Gastroesophageal sphincter (tissue), 4 donors: Measurements from ENCODE around the gene CREB1. TPM values are rescaled to one million over a fixed set of nuclear protein-coding genes. Genes with fewer than 3 reads are reported as not detected.

ENCODE experiments used
- ATAC-seq: fragments of 150-250 bp; one replicate; pipeline ENCODE4 v1.9.1; 2016; ENCODE audit warnings: mild to moderate bottlenecking, moderate library complexity
- H3K27ac ChIP-seq, 4 donors: fragments of 200-600 bp; sonication (generic) in 3 of 4; 1 replicate in 3 of 4; 2 replicates in 1 of 4; pipeline ENCODE4 v1.5.1; 2016 to 2019
- H3K27me3 ChIP-seq: fragments of 200-600 bp; sonication (generic); one replicate; pipeline ENCODE4 v1.5.1; 2019
- H3K36me3 ChIP-seq, 2 donors: fragments of 200-600 bp; sonication (generic); one replicate each; pipeline ENCODE4 v1.5.1; 2019; ENCODE audit warnings: control low read depth in 1 of 2
- H3K4me1 ChIP-seq, 3 donors: fragments of 200-600 bp; sonication (generic); 1 replicate in 2 of 3; 2 replicates in 1 of 3; pipeline ENCODE4 v1.5.1; 2016 to 2019; ENCODE audit warnings: control low read depth in 2 of 3
- H3K4me3 ChIP-seq, 2 donors: fragments of 200-600 bp; sonication (generic); one replicate each; pipeline ENCODE4 v1.5.1; 2019; ENCODE audit warnings: mild to moderate bottlenecking in 1 of 2, moderate library complexity in 1 of 2
- H3K9me3 ChIP-seq, 3 donors: fragments of 200-600 bp; sonication (generic); one replicate each; pipeline ENCODE4 v1.5.1; 2017 to 2019; ENCODE audit warnings: control low read depth in 2 of 3
- CTCF ChIP-seq, 4 experiments: fragments of 200-600 bp in 2 of 4; fragments of 450-650 bp in 2 of 4; sonication (generic) in 1 of 4; IDR thresholded peaks; one replicate each; pipeline ENCODE4 v1.5.1; 2017 to 2019; ENCODE audit warnings: antibody characterized with exemption in 4 of 4, mild to moderate bottlenecking in 2 of 4, moderate library complexity in 2 of 4
- EP300 ChIP-seq: sonication (generic); formaldehyde crosslinking; IDR thresholded peaks from one replicate; pipeline ENCODE4 v1.6.1; 2017; ENCODE audit warnings: antibody characterized with exemption, mild to moderate bottlenecking
- POLR2A ChIP-seq, 2 donors: fragments of 450-650 bp; IDR thresholded peaks; one replicate each; pipeline ENCODE4 v1.6.1; 2017; ENCODE audit warnings: antibody characterized with exemption in 2 of 2, mild to moderate bottlenecking in 2 of 2, moderate library complexity in 1 of 2
- POLR2AphosphoS5 ChIP-seq: sonication (generic); formaldehyde crosslinking; IDR thresholded peaks from one replicate; pipeline ENCODE4 v1.6.1; 2017; ENCODE audit warnings: antibody characterized with exemption
- WGBS, 2 donors: methylation state at CpG; one replicate each; pipeline ENCODE4 v1.1.5; 2018; ENCODE audit warnings: low coverage in 1 of 2; 5-methylcytosine and 5-hydroxymethylcytosine counted together
- total RNA-seq, 4 donors: library from RNA; depleted of rRNA; stranded (reverse); fragments of >200 nt; gene quantifications; one replicate each; pipeline ENCODE4 v1.1.0, GENCODE V29; 2016

Gene CREB1
- total RNA-seq, 4 donors from 2014 or later: 46.0 to 60.2 (median 57.5) TPM

- Histone ChIP-seq H3K27me3 (no peaks in the 10 kb centered on the region), H3K36me3 (no peaks in the 10 kb centered on the region), H3K4me3 (no peak overlapping the region), H3K9me3 (no peaks in the 10 kb centered on the region), H3K27ac (no peak overlapping the region), H3K4me1 (peaks cover 0 to 56% (median 0%) of the 10 kb centered on the region in 3 donors)
- ATAC-seq: no peak
- TF ChIP-seq EP300 (no peak), POLR2A (IDR thresholded peaks at IDR 0.05) (no peak), POLR2AphosphoS5 (no peak), CTCF (IDR thresholded peaks at IDR 0.05) (no peak)
- WGBS, 2 donors: 83 to 90% methylated on average over 2 of the region's 2 CpGs
Observed at GRCh38 chr2:207539470-207539869, 9.7 kb downstream of the CREB1 start.

- ATAC-seq: no peak
- no peak for TF ChIP-seq CTCF (IDR thresholded peaks at IDR 0.05)
- no peak for TF ChIP-seq POLR2AphosphoS5
- no peak for TF ChIP-seq EP300
- no peak for TF ChIP-seq POLR2A (IDR thresholded peaks at IDR 0.05)
- H3K27me3 ChIP-seq: no peaks in the 10 kb centered on the region
- peaks cover 0 to 47% (median 0%) of the 10 kb centered on the region in 3 donors for H3K4me1 ChIP-seq
- H3K9me3 ChIP-seq: no peaks in the 10 kb centered on the region
- H3K4me3 ChIP-seq: no peak overlapping the region
- H3K27ac ChIP-seq: no peak overlapping the region
- no peaks in the 10 kb centered on the region for H3K36me3 ChIP-seq
- WGBS, 2 donors: 83 to 90% methylated on average over 1 to 2 of the region's 2 CpGs
Observed at GRCh38 chr2:207540431-207540830, 10.7 kb downstream of the CREB1 start.

GRCh38 chr2:207541933-207542332 lies 12.2 kb downstream of the CREB1 start:
- no peaks in the 10 kb centered on the region for H3K36me3 ChIP-seq
- no peaks in the 10 kb centered on the region for H3K9me3 ChIP-seq
- TF ChIP-seq CTCF (IDR thresholded peaks at IDR 0.05): no peak
- no peak for TF ChIP-seq POLR2A (IDR thresholded peaks at IDR 0.05)
- no peak for TF ChIP-seq POLR2AphosphoS5
- TF ChIP-seq EP300: no peak
- ATAC-seq: no peak
- H3K27me3 ChIP-seq: no peaks in the 10 kb centered on the region
- H3K4me1 ChIP-seq: peaks cover 0 to 43% (median 0%) of the 10 kb centered on the region in 3 donors
- 100% methylated on average over 2 of the region's 2 CpGs for WGBS, 2 donors
- H3K4me3 ChIP-seq: no peak overlapping the region
- no peak overlapping the region for H3K27ac ChIP-seq

- no peak for ATAC-seq
- WGBS, 2 donors: 86 to 94% methylated on average over 3 of the region's 3 CpGs
- Histone ChIP-seq H3K27ac (no peak overlapping the region), H3K36me3 (no peaks in the 10 kb centered on the region), H3K27me3 (no peaks in the 10 kb centered on the region), H3K9me3 (no peaks in the 10 kb centered on the region), H3K4me1 (peaks cover 0 to 33% (median 0%) of the 10 kb centered on the region in 3 donors), H3K4me3 (no peak overlapping the region)
- no peak for TF ChIP-seq EP300
- TF ChIP-seq CTCF (IDR thresholded peaks at IDR 0.05): no peak
- no peak for TF ChIP-seq POLR2AphosphoS5
- no peak for TF ChIP-seq POLR2A (IDR thresholded peaks at IDR 0.05)
Observed at GRCh38 chr2:207543272-207543671, 13.5 kb downstream of the CREB1 start.

GRCh38 chr2:207546822-207547221 lies 17.1 kb downstream of the CREB1 start:
- no peak overlapping the region for H3K4me3 ChIP-seq
- peaks cover 9 to 51% (median 11%) of the 10 kb centered on the region in 3 donors for H3K4me1 ChIP-seq
- peak; percentile 57 for ATAC-seq
- no peak for TF ChIP-seq CTCF (IDR thresholded peaks at IDR 0.05)
- peak; percentile 16 for TF ChIP-seq POLR2AphosphoS5
- TF ChIP-seq POLR2A (IDR thresholded peaks at IDR 0.05): no peak
- no peak for TF ChIP-seq EP300
- no peaks in the 10 kb centered on the region for H3K36me3 ChIP-seq
- H3K27ac ChIP-seq: no peak overlapping the region
- no peaks in the 10 kb centered on the region for H3K27me3 ChIP-seq
- no peaks in the 10 kb centered on the region for H3K9me3 ChIP-seq
